ENCODE results near the gene SKOR1. TPM values are rescaled to one million over a fixed set of nuclear protein-coding genes. Genes with fewer than 3 reads are reported as not detected.

Gene SKOR1
- total RNA-seq, 1 experiment from 2014 or later = not detected

GRCh38 chr15:67828278-67828968 lies 3.1 kb downstream of the SKOR1 start:
- Histone ChIP-seq H3K4me1 (replicated peaks) (peaks cover 4% of the 10 kb centered on the region), H3K36me3 (no peaks in the 10 kb centered on the region), H3K27ac (no peak overlapping the region), H3K9me3 (replicated peaks) (peaks cover 26% of the 10 kb centered on the region), H3K27me3 (replicated peaks) (peaks cover 90% of the 10 kb centered on the region), H3K4me3 (no peak overlapping the region)
- no peak for DNase-seq (ENCODE audit: low read depth in 1 of 2, low spot score in 2 of 2)

- Histone ChIP-seq H3K36me3 (no peaks in the 10 kb centered on the region), H3K4me3 (no peak overlapping the region), H3K9me3 (replicated peaks) (peaks cover 26% of the 10 kb centered on the region), H3K27ac (no peak overlapping the region), H3K4me1 (replicated peaks) (peaks cover 11% of the 10 kb centered on the region), H3K27me3 (replicated peaks) (peaks cover 90% of the 10 kb centered on the region)
- DNase-seq (ENCODE audit: low read depth in 1 of 2, low spot score in 2 of 2) = no peak
Observed at GRCh38 chr15:67828969-67829646, 3.8 kb downstream of the SKOR1 start.

DNA sequence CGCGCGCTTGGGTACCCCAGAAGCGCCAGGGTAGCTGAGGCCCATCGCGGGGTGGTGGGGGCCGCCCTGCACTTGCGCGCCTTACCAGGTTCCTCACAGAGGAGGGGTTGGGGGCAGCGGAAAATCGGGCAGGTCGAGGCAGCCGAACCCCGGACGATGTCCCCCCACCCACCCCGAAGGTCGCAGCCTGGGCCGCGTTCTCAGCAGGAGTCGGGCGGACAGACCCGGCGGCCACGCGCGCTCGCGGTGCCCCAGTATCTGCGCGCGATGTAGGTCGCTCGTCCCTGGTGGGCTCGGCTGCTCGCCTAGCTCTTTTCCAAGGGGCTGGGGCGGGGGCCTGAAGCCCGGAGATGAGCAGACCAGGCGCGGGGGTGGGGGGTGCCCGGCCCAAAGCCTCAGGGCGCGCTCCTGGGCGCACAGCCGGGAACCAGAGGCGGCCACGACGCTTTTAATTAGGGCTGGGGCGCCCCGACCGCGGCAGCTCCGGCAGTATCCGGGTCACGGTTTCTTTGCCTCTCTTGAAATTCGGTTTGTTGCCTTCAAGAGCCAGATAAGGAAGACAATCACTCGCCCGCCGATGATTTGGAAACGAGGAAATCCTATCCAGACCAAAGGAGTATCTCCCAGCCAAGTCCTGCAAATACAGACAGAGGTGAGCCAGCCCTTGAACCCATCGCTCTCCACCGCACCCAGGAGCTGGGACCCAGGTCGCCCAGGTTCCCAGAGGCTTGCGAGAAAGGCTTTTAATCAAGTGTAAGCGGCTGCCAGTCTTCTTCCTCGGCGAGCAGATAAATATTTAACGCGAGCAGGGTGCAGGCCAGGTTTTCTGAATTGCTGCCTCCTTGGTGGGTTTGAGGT lies 4.6 kb downstream of the SKOR1 start:
- Histone ChIP-seq H3K27me3 (replicated peaks) (peaks cover 90% of the 10 kb centered on the region), H3K4me3 (no peak overlapping the region), H3K27ac (no peak overlapping the region), H3K36me3 (no peaks in the 10 kb centered on the region), H3K9me3 (replicated peaks) (peaks cover 26% of the 10 kb centered on the region), H3K4me1 (replicated peaks) (peaks cover 17% of the 10 kb centered on the region)
- no peak for DNase-seq (ENCODE audit: low read depth in 1 of 2, low spot score in 2 of 2)

DNA sequence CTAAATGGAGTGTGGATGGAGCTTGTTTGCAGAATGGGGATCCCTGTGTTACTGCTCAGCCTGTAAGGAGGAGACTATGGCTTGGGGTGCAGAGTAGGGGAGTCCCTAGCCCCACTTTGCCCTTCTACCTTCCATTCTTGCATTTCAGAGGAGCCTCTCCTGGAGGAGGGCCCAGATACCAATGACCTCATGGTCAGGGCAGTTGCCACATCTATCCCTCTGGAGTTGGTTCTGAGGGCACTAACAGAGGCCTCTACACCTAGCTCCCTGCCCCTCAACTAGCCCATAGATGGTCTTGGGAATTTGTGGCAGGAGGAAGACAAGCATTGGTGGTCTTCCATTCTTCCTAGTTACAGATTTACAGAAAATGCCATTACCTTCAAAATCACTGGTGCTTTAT lies 6.1 kb downstream of the SKOR1 start:
- Histone ChIP-seq H3K36me3 (no peaks in the 10 kb centered on the region), H3K4me1 (replicated peaks) (peaks cover 16% of the 10 kb centered on the region), H3K27me3 (replicated peaks) (peaks cover 91% of the 10 kb centered on the region), H3K9me3 (replicated peaks) (peaks cover 17% of the 10 kb centered on the region), H3K4me3 (no peak overlapping the region), H3K27ac (no peak overlapping the region)
- DNase-seq (ENCODE audit: low read depth in 1 of 2, low spot score in 2 of 2) = no peak

DNA sequence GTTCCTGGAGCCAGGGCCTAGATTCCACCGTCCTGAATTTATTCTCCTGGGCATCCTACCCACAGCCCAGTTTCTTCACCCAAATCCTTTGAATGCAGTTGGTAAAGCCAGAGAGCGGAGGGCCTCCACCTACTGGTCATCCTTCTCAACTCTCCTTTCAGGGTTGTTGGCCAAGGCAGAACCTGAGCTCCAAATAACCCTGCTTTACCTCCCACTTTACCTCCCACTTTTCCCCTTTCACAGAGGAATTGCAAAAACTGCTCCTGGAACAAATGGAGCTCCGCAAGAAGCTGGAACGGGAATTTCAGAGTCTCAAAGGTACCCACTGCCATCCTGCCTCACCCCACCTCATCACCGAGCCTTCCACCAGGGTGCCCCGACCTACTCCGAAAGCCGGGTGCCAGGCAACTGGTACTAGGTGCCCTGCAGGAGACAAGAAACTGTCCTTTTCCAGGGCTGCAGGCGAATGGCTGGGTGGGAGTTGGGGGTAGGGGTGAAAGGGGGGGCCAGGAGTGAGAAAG lies 6.8 kb downstream of the SKOR1 start:
- Histone ChIP-seq H3K36me3 (no peaks in the 10 kb centered on the region), H3K27me3 (replicated peaks) (peaks cover 84% of the 10 kb centered on the region)
- no peak for DNase-seq (ENCODE audit: low read depth in 1 of 2, low spot score in 2 of 2)

GRCh38 chr15:67832897-67833709 lies 7.8 kb downstream of the SKOR1 start:
- Histone ChIP-seq H3K4me3 (no peak overlapping the region; the same call in 1 of the 2 replicates), H3K27ac (no peak overlapping the region), H3K27me3 (replicated peaks) (peaks cover 74% of the 10 kb centered on the region), H3K4me1 (replicated peaks) (peaks cover 16% of the 10 kb centered on the region), H3K9me3 (replicated peaks) (peaks cover 12% of the 10 kb centered on the region), H3K36me3 (no peaks in the 10 kb centered on the region)
- no peak for DNase-seq (ENCODE audit: low read depth in 1 of 2, low spot score in 2 of 2)

More for the DNA sequence above, 6.8 kb downstream of the SKOR1 start:
- Histone ChIP-seq H3K9me3 (replicated peaks) (peaks cover 17% of the 10 kb centered on the region), H3K27ac (no peak overlapping the region), H3K4me3 (no peak overlapping the region), H3K4me1 (replicated peaks) (peaks cover 16% of the 10 kb centered on the region)

DNA sequence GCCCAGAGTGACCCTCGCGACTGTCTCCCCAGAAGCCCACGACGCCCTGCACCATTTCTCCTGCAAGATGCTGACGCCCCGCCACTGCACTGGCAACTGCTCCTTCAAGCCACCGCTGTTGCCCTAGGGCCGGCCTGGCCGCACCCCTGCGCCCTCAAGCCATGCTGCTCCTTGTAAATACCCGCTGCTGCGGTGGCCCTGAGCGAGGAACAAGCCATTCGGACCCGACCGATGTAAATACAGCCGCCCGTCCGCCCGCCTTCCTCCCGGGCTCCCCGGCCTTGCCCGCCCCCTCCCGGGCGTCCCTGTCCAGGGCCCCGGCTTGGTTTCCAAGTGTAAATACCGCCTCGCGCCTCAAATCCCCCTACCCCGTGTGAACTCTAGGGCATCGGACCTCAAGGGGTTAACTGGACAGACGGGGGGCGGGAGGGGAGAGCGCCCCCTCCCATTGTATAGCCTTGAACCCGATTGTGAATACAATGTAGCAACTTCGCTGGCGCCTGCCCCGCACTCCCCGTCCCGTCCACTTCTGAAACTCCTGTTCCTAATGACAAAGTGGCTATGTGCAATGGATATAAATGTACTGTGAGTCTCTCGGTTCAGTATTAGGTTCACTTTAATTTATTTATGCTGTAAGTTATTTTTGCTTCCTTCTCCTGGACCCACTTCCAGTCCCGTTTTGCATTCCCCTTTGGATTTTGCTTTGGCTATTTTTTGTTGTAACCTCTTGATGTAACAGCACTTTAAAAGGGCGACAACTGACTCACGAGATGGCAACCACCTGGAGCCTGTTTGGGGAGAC lies 8.6 kb downstream of the SKOR1 start:
- Histone ChIP-seq H3K27ac (no peak overlapping the region), H3K36me3 (no peaks in the 10 kb centered on the region), H3K4me3 (peak overlapping the region; percentile 7), H3K9me3 (replicated peaks) (peaks cover 5% of the 10 kb centered on the region), H3K27me3 (replicated peaks) (peaks cover 65% of the 10 kb centered on the region), H3K4me1 (replicated peaks) (peaks cover 19% of the 10 kb centered on the region)
- DNase-seq (ENCODE audit: low read depth in 1 of 2, low spot score in 2 of 2) = peak in 1 of 2 experiments; percentile 28

DNA sequence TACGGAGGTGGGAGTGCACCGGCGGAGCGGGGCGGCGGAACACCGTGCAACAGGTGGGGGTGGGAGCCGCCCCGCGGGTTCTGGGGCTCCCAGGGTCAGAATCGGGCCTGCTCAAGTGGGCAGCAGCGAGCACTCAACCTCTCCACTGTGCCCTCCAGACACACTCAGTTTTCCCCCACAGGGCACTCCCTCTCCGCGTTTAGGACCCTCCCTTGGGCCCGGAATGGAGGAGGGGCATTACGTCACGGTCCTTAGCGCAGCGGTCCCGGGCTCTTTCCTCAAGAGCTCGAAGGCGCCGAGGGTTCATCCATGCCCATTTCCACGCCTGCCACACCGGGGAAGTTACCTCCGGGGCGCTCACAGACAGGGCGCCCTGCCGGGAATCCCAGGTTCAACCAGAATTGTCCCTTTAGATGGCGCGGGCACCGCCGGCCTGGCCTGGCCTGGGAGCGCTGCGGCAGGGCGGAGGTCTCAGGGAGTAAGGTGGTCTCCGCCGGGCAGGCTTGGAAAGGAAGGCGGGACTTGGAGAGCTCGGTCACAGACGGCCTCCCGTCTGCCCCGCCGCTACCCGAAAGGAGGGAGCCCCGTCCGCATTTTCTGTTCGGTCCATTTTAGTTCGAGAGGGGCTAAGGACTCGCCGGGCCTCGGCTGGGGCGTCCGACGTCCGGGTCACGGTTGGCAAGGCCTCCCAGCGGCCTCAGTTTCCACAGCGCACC lies 9.4 kb downstream of the SKOR1 start:
- H3K27me3 ChIP-seq (replicated peaks) = peaks cover 58% of the 10 kb centered on the region
- DNase-seq (ENCODE audit: low read depth in 1 of 2, low spot score in 2 of 2) = no peak
- no peaks in the 10 kb centered on the region for H3K36me3 ChIP-seq
- H3K4me3 ChIP-seq = no peak overlapping the region
- no peak overlapping the region for H3K27ac ChIP-seq
- H3K9me3 ChIP-seq (replicated peaks) = no peaks in the 10 kb centered on the region; the same call in 1 of the 2 replicates
- peaks cover 22% of the 10 kb centered on the region for H3K4me1 ChIP-seq (replicated peaks)

DNA sequence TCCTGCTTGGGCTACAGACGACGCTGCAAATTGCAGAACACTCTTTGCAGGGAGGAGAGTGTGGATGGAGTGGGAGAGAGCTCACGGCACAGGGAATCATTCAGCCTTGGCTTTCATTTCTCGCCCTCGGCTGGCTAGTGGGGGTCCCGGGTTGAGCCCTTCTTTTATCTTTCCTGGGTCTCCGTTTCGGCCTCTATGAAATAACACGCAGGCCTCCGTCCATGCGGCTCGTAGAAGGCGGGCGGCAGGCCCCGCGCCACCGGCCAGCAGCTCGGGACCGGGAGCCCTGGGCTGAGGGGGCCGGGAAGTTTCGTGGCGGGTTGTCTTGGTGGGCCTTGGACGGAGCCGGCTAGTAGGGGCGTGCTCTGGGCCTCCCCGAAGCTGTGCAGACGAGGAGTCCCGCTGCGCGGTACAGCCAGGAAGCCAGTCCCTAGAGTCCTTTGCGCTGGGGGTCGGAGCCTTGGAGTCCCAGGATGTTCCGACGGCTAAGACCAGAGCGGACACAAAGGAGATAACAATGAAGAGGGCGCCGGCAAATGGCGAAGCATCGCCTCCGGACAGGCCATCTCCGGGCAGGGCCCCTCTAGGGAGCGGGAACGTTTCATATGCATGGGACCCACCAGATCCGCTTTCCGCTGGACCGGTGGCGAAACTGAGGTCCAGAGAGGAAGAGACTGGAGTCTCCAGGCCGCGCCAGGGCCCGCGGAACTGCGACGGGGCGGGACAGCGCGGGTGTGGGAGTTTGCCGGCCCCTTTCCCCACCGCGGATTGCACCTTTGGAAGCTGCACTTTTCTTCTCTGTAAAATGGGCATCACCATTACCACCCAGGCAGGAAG lies 10.2 kb downstream of the SKOR1 start:
- Histone ChIP-seq H3K36me3 (peaks cover 3% of the 10 kb centered on the region; the same call in 1 of the 2 replicates), H3K27me3 (replicated peaks) (peaks cover 53% of the 10 kb centered on the region), H3K4me3 (no peak overlapping the region), H3K4me1 (replicated peaks) (peaks cover 22% of the 10 kb centered on the region), H3K27ac (no peak overlapping the region), H3K9me3 (replicated peaks) (no peaks in the 10 kb centered on the region)
- no peak for DNase-seq (ENCODE audit: low read depth in 1 of 2, low spot score in 2 of 2)

DNA sequence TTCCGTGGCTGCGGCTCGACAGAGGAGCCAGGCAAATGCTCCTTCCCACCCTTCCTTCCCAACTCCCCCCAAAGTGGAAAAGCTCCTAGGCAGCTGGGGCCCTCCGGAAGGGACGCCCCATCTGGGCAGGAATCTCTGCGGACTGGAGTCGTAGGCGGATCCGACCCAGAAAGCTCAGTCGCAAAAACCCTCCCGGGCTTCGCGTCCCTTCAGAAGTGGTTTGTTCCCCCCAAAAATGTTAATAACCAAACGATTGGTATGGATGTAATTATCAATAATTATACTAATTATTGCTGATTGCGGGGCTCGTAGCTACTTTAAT lies 10.8 kb downstream of the SKOR1 start:
- Histone ChIP-seq H3K27ac (no peak overlapping the region), H3K27me3 (replicated peaks) (peaks cover 49% of the 10 kb centered on the region), H3K4me1 (replicated peaks) (peaks cover 23% of the 10 kb centered on the region), H3K36me3 (peaks cover 3% of the 10 kb centered on the region; the same call in 1 of the 2 replicates), H3K9me3 (replicated peaks) (no peaks in the 10 kb centered on the region), H3K4me3 (no peak overlapping the region)
- DNase-seq (ENCODE audit: low read depth in 1 of 2, low spot score in 2 of 2) = no peak

DNA sequence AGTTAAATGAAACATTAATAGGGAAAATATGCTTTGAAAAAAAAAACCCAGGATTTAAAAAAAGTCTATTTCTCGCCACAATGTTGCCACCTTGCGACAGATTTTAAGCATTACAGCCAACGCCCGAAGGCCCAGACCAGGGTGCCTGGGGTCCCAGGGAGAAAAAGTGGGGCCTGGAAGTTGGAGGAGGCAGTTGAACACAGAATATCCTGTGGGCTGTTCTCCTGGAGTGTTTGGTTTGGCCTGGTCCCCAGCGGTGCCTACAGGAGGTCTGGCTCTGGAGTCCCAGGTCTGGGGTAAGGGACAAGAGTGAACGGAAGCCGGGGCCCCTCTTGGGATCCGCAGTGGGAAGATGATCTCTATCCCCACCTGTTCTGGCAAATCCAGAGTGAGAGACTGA lies 11.2 kb downstream of the SKOR1 start:
- H3K4me1 ChIP-seq (replicated peaks) = peaks cover 27% of the 10 kb centered on the region
- peak in 1 of 2 experiments; percentile 38 for DNase-seq (ENCODE audit: low read depth in 1 of 2, low spot score in 2 of 2)
- H3K36me3 ChIP-seq = peaks cover 3% of the 10 kb centered on the region; the same call in 1 of the 2 replicates
- no peak overlapping the region for H3K27ac ChIP-seq
- H3K27me3 ChIP-seq (replicated peaks) = peaks cover 46% of the 10 kb centered on the region
- no peak overlapping the region for H3K4me3 ChIP-seq
- no peaks in the 10 kb centered on the region for H3K9me3 ChIP-seq (replicated peaks)

All from SJSA1 (cell line).